Activated B cell treated with CpG ODN at 0.5 μM for 24 hours (primary cell): ENCODE data around the gene UBASH3A. TPM values are rescaled to one million over a fixed set of nuclear protein-coding genes. Genes with fewer than 3 reads are reported as not detected.

Source experiments
- ATAC-seq: fragments of 200-7000 bp; cut with Tn5 transposase; one replicate; pipeline ENCODE4 v1.10.0; 2021; ENCODE audit warnings: low read depth, mild to moderate bottlenecking, moderate library complexity
- CTCF ChIA-PET: fragments of 350-600 bp; sonication (Branson Sonifier 250); formaldehyde crosslinking; loops from one replicate; lab custom pipeline; 2021; ENCODE audit warnings: antibody characterized with exemption; lab: Charles Lee
- POLR2A ChIA-PET: fragments of 350-600 bp; sonication (Branson Sonifier 250); formaldehyde crosslinking; loops from one replicate; lab custom pipeline; 2021; ENCODE audit warnings: antibody characterized with exemption; lab: Charles Lee
- DNase-seq: peaks from one replicate; pipeline ENCODE4 v3.0.0; 2022
- H3K27ac Mint-ChIP-seq: one replicate; pipeline ENCODE4 v1.8.0; 2020; ENCODE audit warnings: mixed read lengths
- H3K27me3 Mint-ChIP-seq: one replicate; pipeline ENCODE4 v1.8.0; 2021; ENCODE audit warnings: mixed read lengths
- H3K36me3 Mint-ChIP-seq: one replicate; pipeline ENCODE4 v1.8.0; 2021; ENCODE audit warnings: low read depth, mixed read lengths
- H3K4me1 Mint-ChIP-seq: one replicate; pipeline ENCODE4 v1.8.0; 2021; ENCODE audit warnings: mixed read lengths
- H3K4me3 Mint-ChIP-seq: one replicate; pipeline ENCODE4 v1.8.0; 2020; ENCODE audit warnings: mild to moderate bottlenecking, mixed read lengths
- H3K9me3 Mint-ChIP-seq: one replicate; pipeline ENCODE4 v1.8.0; 2020; ENCODE audit warnings: mixed read lengths
- CTCF ChIP-seq: fragments of 200-600 bp; IDR thresholded peaks from one replicate; pipeline ENCODE4 v1.8.0; 2022; ENCODE audit warnings: antibody characterized with exemption, mild to moderate bottlenecking
- intact Hi-C: fragments of 100-400 bp; cut with micrococcal nuclease; formaldehyde crosslinking; loops from one replicate; pipeline ENCODE4 v1.15.1; 2024
- total RNA-seq: library from RNA; stranded (reverse); gene quantifications from 2 replicates; pipeline ENCODE4 v1.2.3, GENCODE V29; 2022

UBASH3A gene
- total RNA-seq, 1 donor from 2014 or later: not detected

GRCh38 chr21:42363312-42363711 lies 40.4 kb upstream of the UBASH3A start:
- CTCF ChIA-PET: no interaction called here

GRCh38 chr21:42364304-42364865 lies 39.3 kb upstream of the UBASH3A start:
- H3K27ac Mint-ChIP-seq: no peak overlapping the region
- CTCF ChIA-PET: no interaction called here
- intact Hi-C loops: no loop called here
- no peak overlapping the region for H3K4me3 Mint-ChIP-seq
- POLR2A ChIA-PET: no interaction called here
- no peaks in the 10 kb centered on the region for H3K9me3 Mint-ChIP-seq
- ATAC-seq: no peak
- H3K4me1 Mint-ChIP-seq: peaks cover 2% of the 10 kb centered on the region
- no peaks in the 10 kb centered on the region for H3K36me3 Mint-ChIP-seq
- no peak for TF ChIP-seq CTCF
- peaks cover 26% of the 10 kb centered on the region for H3K27me3 Mint-ChIP-seq
- DNase-seq: no peak

More at GRCh38 chr21:42363312-42363711, 40.4 kb upstream of the UBASH3A start:
- no peak for TF ChIP-seq CTCF
- no peaks in the 10 kb centered on the region for H3K36me3 Mint-ChIP-seq
- no peak for DNase-seq
- no peak overlapping the region for H3K27ac Mint-ChIP-seq
- H3K9me3 Mint-ChIP-seq: no peaks in the 10 kb centered on the region
- H3K4me1 Mint-ChIP-seq: peaks cover 2% of the 10 kb centered on the region
- H3K4me3 Mint-ChIP-seq: no peak overlapping the region
- intact Hi-C loops: no loop called here
- ATAC-seq: no peak
- peaks cover 27% of the 10 kb centered on the region for H3K27me3 Mint-ChIP-seq
- POLR2A ChIA-PET: interaction anchor here (0.7 kb wide), 1 partner anchor 49 kb away, joined by 3 read pairs; no protein-coding TSS in a partner anchor

GRCh38 chr21:42365770-42366169 lies 37.9 kb upstream of the UBASH3A start:
- ChIA-PET POLR2A (no interaction called here), CTCF (no interaction called here)
- no peak overlapping the region for H3K27ac Mint-ChIP-seq
- H3K9me3 Mint-ChIP-seq: no peaks in the 10 kb centered on the region
- DNase-seq: no peak
- no peak for TF ChIP-seq CTCF
- no peak overlapping the region for H3K4me3 Mint-ChIP-seq
- H3K36me3 Mint-ChIP-seq: no peaks in the 10 kb centered on the region
- H3K4me1 Mint-ChIP-seq: peaks cover 2% of the 10 kb centered on the region
- no peak for ATAC-seq
- intact Hi-C loops: no loop called here
- H3K27me3 Mint-ChIP-seq: peaks cover 26% of the 10 kb centered on the region

- TF ChIP-seq CTCF: no peak
- Mint-ChIP-seq H3K36me3 (no peaks in the 10 kb centered on the region), H3K9me3 (no peaks in the 10 kb centered on the region), H3K4me3 (no peak within 1 kb of the TSS), H3K27me3 (peaks cover 30% of the 10 kb centered on the region), H3K4me1 (peaks cover 2% of the 10 kb centered on the region), H3K27ac (no peak within 1 kb of the TSS)
- intact Hi-C loops: no loop called here
- DNase-seq (no peak), ATAC-seq (no peak)
- ChIA-PET POLR2A (no interaction called here), CTCF (interaction anchor here (0.5 kb wide), 1 partner anchor 29 kb away, joined by 3 read pairs; no protein-coding TSS in a partner anchor)
Observed at GRCh38 chr21:42366292-42367010, 37.3 kb upstream of the UBASH3A start, which contains the start of gene TFF1. Gene TFF1 (minus strand): TSS chr21:42366535. CDS start chr21:42366495, 40 bp downstream.
